NCI-H526 treated with DMSO at 0.1 percent for 48 hours (cell line): Measurements from ENCODE around the gene TNFAIP8L1.

Source experiments
- DNase-seq: peaks from one replicate; lab custom pipeline; 2025; lab: John Stamatoyannopoulos, UW

TNFAIP8L1 gene

GRCh38 chr19:4609878-4610511, 29.3 kb upstream of the TNFAIP8L1 start:
- no peak for DNase-seq

GRCh38 chr19:4613254-4613751, 26.0 kb upstream of the TNFAIP8L1 start:
- DNase-seq, result no peak

GRCh38 chr19:4618019-4618418, 21.3 kb upstream of the TNFAIP8L1 start:
- no peak for DNase-seq

GRCh38 chr19:4619668-4620294, 19.5 kb upstream of the TNFAIP8L1 start:
- no peak for DNase-seq

GRCh38 chr19:4620675-4621074, 18.6 kb upstream of the TNFAIP8L1 start:
- DNase-seq, result no peak

- no peak for DNase-seq
Observed at GRCh38 chr19:4622695-4623421, 16.5 kb upstream of the TNFAIP8L1 start.

GRCh38 chr19:4624301-4624700, 15.0 kb upstream of the TNFAIP8L1 start:
- DNase-seq, result no peak

GRCh38 chr19:4624733-4625362, 14.5 kb upstream of the TNFAIP8L1 start:
- DNase-seq, result no peak

GRCh38 chr19:4633140-4633967, 6.0 kb upstream of the TNFAIP8L1 start:
- DNase-seq, result no peak

- no peak for DNase-seq
Observed at GRCh38 chr19:4635754-4636116, 3.6 kb upstream of the TNFAIP8L1 start.

- no peak for DNase-seq
Observed at GRCh38 chr19:4636151-4636717, 3.1 kb upstream of the TNFAIP8L1 start.

- no peak for DNase-seq
Observed at GRCh38 chr19:4636761-4637160, 2.6 kb upstream of the TNFAIP8L1 start.

GRCh38 chr19:4638317-4638716, 999 bp upstream of the TNFAIP8L1 start:
- DNase-seq, result no peak

- DNase-seq, result no peak
Observed at GRCh38 chr19:4639531-4640246, 373 bp downstream of the TNFAIP8L1 start.

- no peak for DNase-seq
Observed at GRCh38 chr19:4640247-4641000, 1.1 kb downstream of the TNFAIP8L1 start.

- no peak for DNase-seq
Observed at GRCh38 chr19:4641132-4641531, 1.8 kb downstream of the TNFAIP8L1 start.

GRCh38 chr19:4642625-4643024, 3.3 kb downstream of the TNFAIP8L1 start:
- no peak for DNase-seq

GRCh38 chr19:4645718-4646117, 6.4 kb downstream of the TNFAIP8L1 start:
- no peak for DNase-seq

- no peak for DNase-seq
Observed at GRCh38 chr19:4647676-4648644, 8.6 kb downstream of the TNFAIP8L1 start.
